ENCODE measurements around the gene FAM83E.

Gene FAM83E

DNA sequence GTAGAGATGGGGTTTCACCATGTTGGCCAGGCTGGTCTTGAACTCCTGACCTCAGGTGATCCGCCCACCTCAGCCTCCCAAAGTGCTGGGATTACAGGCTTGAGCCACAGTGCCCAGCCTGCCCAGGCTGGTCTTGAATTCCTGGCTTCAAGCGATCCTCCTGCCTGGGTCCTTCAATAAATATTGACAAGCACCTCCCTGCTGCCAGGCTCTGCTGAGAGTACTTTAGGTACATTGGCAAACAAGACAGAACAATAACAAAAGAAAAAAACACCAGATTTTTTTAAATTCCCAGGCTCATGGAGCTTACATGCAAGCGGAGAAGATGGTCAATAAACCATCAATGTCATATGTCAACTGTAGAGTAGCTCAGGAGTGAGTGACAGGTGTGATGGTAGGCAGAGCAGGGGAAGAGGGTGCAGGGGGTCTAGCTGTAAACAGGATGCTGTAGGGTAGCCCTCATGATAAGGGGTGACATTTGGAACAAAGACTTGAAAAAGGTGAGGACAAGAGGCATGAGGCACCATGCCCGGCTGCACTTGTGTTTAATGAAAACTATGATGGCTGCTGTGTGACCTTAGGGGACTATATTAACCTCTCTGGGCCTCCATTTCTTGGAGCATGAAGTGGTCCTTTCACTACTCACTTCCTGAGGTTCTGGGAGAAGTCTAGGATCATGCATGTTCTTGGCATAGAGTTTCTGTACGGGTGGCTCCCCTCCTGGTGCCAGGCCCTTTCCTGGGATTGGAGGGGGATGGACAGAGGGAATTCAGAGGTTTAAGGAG lies 43.3 kb downstream of the FAM83E start:
- no peak for DNase-seq

DNA sequence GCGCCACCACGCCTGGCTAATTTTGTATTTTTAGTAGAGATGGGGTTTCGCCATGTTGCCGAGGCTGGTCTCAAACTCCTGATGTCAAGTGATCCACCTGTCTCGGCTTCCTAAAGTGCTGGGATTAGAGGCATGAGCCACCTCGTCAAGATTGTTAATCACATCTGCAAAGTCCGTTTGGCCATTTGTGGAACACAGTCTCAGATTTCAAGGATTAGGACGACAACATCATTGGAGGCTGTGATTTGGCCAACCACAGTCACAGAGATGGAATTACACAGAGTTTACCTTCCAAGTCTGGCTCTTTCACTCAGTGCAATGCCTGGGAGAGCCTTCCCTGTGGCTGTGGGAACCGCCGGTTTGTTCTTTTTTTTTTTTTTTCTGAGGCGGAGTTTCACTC lies 45.1 kb downstream of the FAM83E start:
- DNase-seq: no peak

DNA sequence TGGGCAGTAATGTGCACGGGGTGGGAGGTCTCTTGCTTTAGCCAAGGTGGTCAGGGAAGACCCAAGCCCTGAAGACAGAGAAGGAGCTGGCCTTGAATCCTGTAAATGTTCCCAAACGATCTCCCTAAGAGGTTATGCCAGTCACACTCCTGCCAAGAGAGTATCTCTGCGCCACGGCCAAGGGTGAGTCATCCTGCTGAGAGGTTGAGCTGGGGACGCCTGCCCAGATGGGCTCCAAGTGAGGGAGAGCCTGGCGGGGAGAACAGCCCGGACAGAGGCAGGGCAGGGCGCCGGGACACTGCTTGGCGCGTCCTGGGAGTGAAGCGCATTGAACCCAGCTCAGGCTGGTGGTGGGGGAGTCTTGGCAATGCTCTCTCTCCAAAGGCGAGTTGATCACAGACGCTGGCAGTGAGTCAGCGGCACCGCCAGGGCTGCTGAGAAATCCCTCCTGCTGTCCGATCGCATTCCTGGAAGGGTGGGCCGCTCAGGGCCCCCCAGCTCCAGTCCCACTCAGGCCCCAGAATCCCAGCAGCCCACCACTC lies 46.5 kb downstream of the FAM83E start:
- no peak for DNase-seq

DNA sequence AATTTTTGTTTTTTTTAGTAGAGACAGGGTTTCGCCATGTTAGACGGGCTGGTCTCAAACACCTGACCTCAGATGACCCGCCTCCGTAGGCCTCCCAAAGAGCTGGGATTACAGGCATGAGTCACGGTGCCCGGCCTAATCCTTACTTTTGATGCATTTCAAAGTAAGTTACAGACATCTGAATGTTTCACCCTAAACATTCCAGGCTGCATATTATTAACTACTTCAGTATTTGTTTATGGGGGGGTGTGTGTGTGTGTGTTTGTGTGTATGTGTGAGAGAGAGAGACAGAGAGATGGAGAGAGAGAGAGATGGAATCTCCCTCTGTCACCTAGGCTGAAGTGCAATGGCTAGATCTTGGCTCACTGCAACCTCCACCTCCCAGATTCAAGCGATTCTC lies 49.8 kb downstream of the FAM83E start:
- no peak for DNase-seq
